Endodermal cell (in vitro differentiated cells): ENCODE measurements around the gene RASGEF1B. TPM values are rescaled to one million over a fixed set of nuclear protein-coding genes. Genes with fewer than 3 reads are reported as not detected.

Experiments used
- DNase-seq: peaks from one replicate; pipeline ENCODE4 v3.0.0-alpha.2; 2017
- H3K27ac ChIP-seq: 2 replicates; pipeline ENCODE4 v1.5.1; 2013; ENCODE audit warnings: mild to moderate bottlenecking, low read depth, low read length, moderate library complexity
- H3K27me3 ChIP-seq: 2 replicates; pipeline ENCODE4 v1.6.1; 2013; ENCODE audit warnings: mild to moderate bottlenecking, low read length, moderate library complexity; ENCODE audit not compliant: insufficient read depth, control insufficient read depth, poor library complexity, severe bottlenecking
- H3K36me3 ChIP-seq: 2 replicates; pipeline ENCODE4 v1.7.0; 2013; ENCODE audit warnings: mild to moderate bottlenecking, low read length, moderate library complexity; ENCODE audit not compliant: control insufficient read depth, insufficient read depth
- H3K4me1 ChIP-seq: one replicate; pipeline ENCODE4 v1.7.0; 2013; ENCODE audit warnings: low read length; ENCODE audit not compliant: control insufficient read depth, insufficient read depth
- H3K4me3 ChIP-seq: 2 replicates; pipeline ENCODE4 v1.5.1; 2013; ENCODE audit warnings: mild to moderate bottlenecking, low read length, moderate library complexity
- H3K9ac ChIP-seq: 2 replicates; pipeline ENCODE4 v1.6.1; 2013; ENCODE audit warnings: mild to moderate bottlenecking, low read length, moderate library complexity; ENCODE audit not compliant: poor library complexity, severe bottlenecking; ENCODE audit errors: extremely low read depth
- H3K9me3 ChIP-seq: 2 replicates; pipeline ENCODE4 v1.6.1; 2013; ENCODE audit warnings: mild to moderate bottlenecking, low read length, moderate library complexity; ENCODE audit not compliant: control insufficient read depth
- H3K27ac Mint-ChIP-seq: 2 replicates; pipeline ENCODE4 v1.8.0; 2020; ENCODE audit warnings: mixed read lengths
- H3K27me3 Mint-ChIP-seq: 2 replicates; pipeline ENCODE4 v1.8.0; 2021; ENCODE audit warnings: mild to moderate bottlenecking, mixed read lengths; ENCODE audit not compliant: insufficient read depth
- H3K36me3 Mint-ChIP-seq: 2 replicates; pipeline ENCODE4 v1.8.0; 2020; ENCODE audit warnings: low read depth, mixed read lengths
- H3K4me1 Mint-ChIP-seq: 2 replicates; pipeline ENCODE4 v1.8.0; 2020; ENCODE audit warnings: mixed read lengths
- H3K4me3 Mint-ChIP-seq: 2 replicates; pipeline ENCODE4 v1.8.0; 2020; ENCODE audit warnings: mild to moderate bottlenecking, moderate library complexity, mixed read lengths
- H3K9me3 Mint-ChIP-seq: 2 replicates; pipeline ENCODE4 v1.8.0; 2020; ENCODE audit warnings: mild to moderate bottlenecking, mixed read lengths
- WGBS, 2 experiments: methylation state at CpG; one replicate each; pipeline versions ENCODE4 v1.1.5 to v1.1.7; 2013; ENCODE audit warnings: missing lambda C conversion rate in 2 of 2, mixed read lengths in 1 of 2; ENCODE audit not compliant: insufficient coverage in 1 of 2, insufficient read length in 1 of 2; 5-methylcytosine and 5-hydroxymethylcytosine counted together
- total RNA-seq, 2 donors: library from RNA; stranded (reverse); fragmentation: NEBNext Ultra II Directional in 1 of 2; extraction: Animal tissue kit (Norgen Biotek cat#: 25700) in 1 of 2; gene quantifications; 2 replicates in 1 of 2; 3 replicates in 1 of 2; pipeline ENCODE4 v1.2.1, GENCODE V29; 2021
- TF ChIP-seq, protein P1 (sequence below): fragments of 200-600 bp; sonication (generic); conservative IDR thresholded peaks from 2 replicates; pipeline ENCODE4 v1.5.0; 2021; ENCODE audit warnings: antibody characterized with exemption, mild to moderate bottlenecking

Gene RASGEF1B
- total RNA-seq, 2 donors from 2014 or later: 15.3 to 26.7 TPM

DNA sequence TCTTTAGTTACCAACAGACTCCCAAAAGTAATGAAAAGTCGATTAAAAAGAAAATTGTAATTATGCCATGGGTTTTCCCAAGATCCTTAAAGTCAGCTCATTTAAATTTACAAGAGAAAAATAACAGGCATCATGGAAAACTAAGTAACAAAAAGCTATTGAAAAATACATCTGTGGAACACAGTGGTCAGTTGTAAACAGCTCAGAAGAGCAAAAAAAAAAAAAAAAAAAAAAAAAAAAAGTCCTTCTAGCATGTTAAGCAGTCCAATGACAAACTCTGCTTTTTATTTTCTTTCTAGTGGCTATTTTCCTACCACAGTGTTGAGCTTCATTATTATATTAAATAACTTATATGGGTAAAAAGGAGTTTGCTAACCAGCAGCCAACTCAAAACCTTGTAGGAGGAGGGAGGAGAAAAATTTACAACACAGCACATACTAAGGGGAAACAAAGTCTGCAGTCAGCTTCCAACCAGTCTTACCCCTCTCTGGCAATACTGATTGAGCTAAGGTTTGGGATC is 44.9 kb downstream of the RASGEF1B start:
- no peak for DNase-seq
- Mint-ChIP-seq H3K27ac (peak overlapping the region; percentile 86), H3K4me1 (peaks cover 37% of the 10 kb centered on the region), H3K36me3 (peaks cover 51% of the 10 kb centered on the region), H3K9me3 (peaks cover 4% of the 10 kb centered on the region), H3K27me3 (no peaks in the 10 kb centered on the region), H3K4me3 (no peak overlapping the region)
- Histone ChIP-seq H3K4me1 (peaks cover 7% of the 10 kb centered on the region), H3K4me3 (no peak overlapping the region), H3K27ac (no peak overlapping the region), H3K9me3 (no peaks in the 10 kb centered on the region), H3K27me3 (no peaks in the 10 kb centered on the region), H3K36me3 (peaks cover 56% of the 10 kb centered on the region), H3K9ac (no peak overlapping the region)
- TF ChIP-seq, protein P1, sequence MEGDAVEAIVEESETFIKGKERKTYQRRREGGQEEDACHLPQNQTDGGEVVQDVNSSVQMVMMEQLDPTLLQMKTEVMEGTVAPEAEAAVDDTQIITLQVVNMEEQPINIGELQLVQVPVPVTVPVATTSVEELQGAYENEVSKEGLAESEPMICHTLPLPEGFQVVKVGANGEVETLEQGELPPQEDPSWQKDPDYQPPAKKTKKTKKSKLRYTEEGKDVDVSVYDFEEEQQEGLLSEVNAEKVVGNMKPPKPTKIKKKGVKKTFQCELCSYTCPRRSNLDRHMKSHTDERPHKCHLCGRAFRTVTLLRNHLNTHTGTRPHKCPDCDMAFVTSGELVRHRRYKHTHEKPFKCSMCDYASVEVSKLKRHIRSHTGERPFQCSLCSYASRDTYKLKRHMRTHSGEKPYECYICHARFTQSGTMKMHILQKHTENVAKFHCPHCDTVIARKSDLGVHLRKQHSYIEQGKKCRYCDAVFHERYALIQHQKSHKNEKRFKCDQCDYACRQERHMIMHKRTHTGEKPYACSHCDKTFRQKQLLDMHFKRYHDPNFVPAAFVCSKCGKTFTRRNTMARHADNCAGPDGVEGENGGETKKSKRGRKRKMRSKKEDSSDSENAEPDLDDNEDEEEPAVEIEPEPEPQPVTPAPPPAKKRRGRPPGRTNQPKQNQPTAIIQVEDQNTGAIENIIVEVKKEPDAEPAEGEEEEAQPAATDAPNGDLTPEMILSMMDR: no peak
- WGBS, 2 experiments: 91% methylated on average over 1 of the region's 1 CpG; no CpG with 5 or more reads in 1 of the 2 experiments

DNA sequence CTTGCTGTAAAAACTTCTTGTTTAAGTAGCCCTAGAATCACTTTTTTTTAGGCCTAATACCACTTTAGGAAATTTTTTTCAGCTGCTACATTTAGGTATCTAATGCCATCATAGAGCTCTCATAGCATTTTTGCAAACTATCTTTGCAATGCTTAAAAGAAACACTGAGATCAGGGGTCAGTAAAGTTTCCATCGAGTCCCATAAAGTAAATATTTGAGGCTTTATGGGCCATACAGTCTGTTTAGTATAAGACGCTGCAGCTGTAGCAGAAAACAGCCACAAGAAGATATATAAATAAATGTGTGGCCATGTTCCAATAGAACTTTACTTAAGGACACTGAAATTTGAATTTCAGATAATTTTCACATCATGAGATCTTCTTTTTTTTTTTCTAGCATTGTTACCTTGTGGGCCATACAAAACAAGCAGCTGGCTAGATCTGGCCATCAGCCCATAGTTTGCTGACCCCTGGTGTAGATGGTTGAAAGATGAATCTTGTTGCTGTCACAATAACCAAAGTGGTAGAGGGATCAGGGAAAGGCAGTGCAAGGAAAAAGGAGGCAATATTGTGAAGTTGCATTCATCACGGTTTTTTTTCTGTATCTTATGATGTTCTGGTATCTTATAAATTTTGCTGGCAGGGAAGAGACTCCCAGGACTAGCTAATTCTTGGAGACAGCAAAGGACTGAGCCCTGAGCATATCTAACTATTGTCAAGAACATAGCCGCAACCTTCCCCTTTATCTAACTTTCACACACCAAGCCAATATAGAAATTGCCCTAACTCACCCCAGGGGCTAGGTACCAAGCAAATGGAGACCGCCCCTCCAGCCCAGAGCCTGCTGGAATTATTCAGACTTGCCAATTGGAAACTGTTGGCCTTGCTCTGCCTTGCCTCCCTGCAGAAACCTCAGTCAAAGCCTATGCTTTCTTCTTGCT is 46.6 kb downstream of the RASGEF1B start:
- DNase-seq: no peak
- no peaks in the 10 kb centered on the region for H3K9me3 ChIP-seq
- H3K9me3 Mint-ChIP-seq: peaks cover 4% of the 10 kb centered on the region
- no peak overlapping the region for H3K4me3 Mint-ChIP-seq
- peaks cover 36% of the 10 kb centered on the region for H3K36me3 Mint-ChIP-seq
- peaks cover 51% of the 10 kb centered on the region for H3K4me1 Mint-ChIP-seq
- peaks cover 13% of the 10 kb centered on the region for H3K4me1 ChIP-seq
- no peak overlapping the region for H3K27ac Mint-ChIP-seq
- no peak overlapping the region for H3K4me3 ChIP-seq
- TF ChIP-seq, protein P1: no peak
- no peak overlapping the region for H3K9ac ChIP-seq
- H3K27me3 ChIP-seq: no peaks in the 10 kb centered on the region
- H3K36me3 ChIP-seq: peaks cover 40% of the 10 kb centered on the region
- no peak overlapping the region for H3K27ac ChIP-seq
- no peaks in the 10 kb centered on the region for H3K27me3 Mint-ChIP-seq
- 93 to 96% methylated on average over 4 to 5 of the region's 5 CpGs for WGBS, 2 experiments

DNA sequence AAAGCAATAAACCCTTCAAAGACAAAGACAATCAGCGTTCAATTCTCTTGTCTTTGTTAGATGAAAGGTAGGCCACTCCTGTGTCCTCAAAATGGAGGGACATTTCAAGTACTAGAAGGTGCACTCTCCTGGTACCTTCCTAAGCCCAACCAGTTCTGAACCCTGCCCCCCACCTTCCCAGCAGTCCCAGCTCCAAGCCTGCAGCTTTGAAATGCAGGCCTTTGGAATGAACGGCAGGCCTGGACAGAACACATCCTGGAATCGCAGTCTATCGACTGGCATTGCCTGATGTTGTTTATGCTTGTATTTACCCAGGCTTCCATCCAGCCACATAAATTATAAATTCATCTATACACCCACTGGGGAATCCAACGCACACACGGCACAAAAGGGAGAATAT is 47.4 kb downstream of the RASGEF1B start:
- H3K27ac ChIP-seq: no peak overlapping the region
- H3K27ac Mint-ChIP-seq: peak overlapping the region; percentile 34
- H3K4me1 ChIP-seq: peaks cover 13% of the 10 kb centered on the region
- no peaks in the 10 kb centered on the region for H3K9me3 ChIP-seq
- TF ChIP-seq, protein P1: no peak
- no peaks in the 10 kb centered on the region for H3K27me3 ChIP-seq
- H3K4me1 Mint-ChIP-seq: peaks cover 54% of the 10 kb centered on the region
- H3K9ac ChIP-seq: no peak overlapping the region
- no peak overlapping the region for H3K4me3 ChIP-seq
- peaks cover 28% of the 10 kb centered on the region for H3K36me3 Mint-ChIP-seq
- peaks cover 35% of the 10 kb centered on the region for H3K36me3 ChIP-seq
- no peak overlapping the region for H3K4me3 Mint-ChIP-seq
- DNase-seq: no peak
- WGBS, 2 experiments: 83 to 91% methylated on average over 1 to 6 of the region's 6 CpGs
- no peaks in the 10 kb centered on the region for H3K27me3 Mint-ChIP-seq
- H3K9me3 Mint-ChIP-seq: no peaks in the 10 kb centered on the region
